Measurements from ENCODE around the gene RPS6KA3.

RPS6KA3 gene

GRCh38 chrX:20284444-20284843, 17.7 kb upstream of the RPS6KA3 start:
- FAIRE-seq: no peak
- no peak for DNase-seq (ENCODE audit: insufficient read length)

GRCh38 chrX:20280938-20281337, 14.2 kb upstream of the RPS6KA3 start:
- FAIRE-seq: no peak
- TF ChIP-seq TAF1 (IDR thresholded peaks at IDR 0.05; ENCODE audit: borderline replicate concordance, low read depth, low read length) (no peak), POLR2A (IDR thresholded peaks at IDR 0.05; ENCODE audit: low read depth, low read length) (no peak), POLR2AphosphoS5 (IDR thresholded peaks at IDR 0.05; ENCODE audit: low read depth, low read length) (no peak)

More at GRCh38 chrX:20284444-20284843, 17.7 kb upstream of the RPS6KA3 start:
- TF ChIP-seq POLR2A (IDR thresholded peaks at IDR 0.05; ENCODE audit: low read depth, low read length) (no peak), TAF1 (IDR thresholded peaks at IDR 0.05; ENCODE audit: borderline replicate concordance, low read depth, low read length) (no peak), POLR2AphosphoS5 (IDR thresholded peaks at IDR 0.05; ENCODE audit: low read depth, low read length) (no peak)

DNA sequence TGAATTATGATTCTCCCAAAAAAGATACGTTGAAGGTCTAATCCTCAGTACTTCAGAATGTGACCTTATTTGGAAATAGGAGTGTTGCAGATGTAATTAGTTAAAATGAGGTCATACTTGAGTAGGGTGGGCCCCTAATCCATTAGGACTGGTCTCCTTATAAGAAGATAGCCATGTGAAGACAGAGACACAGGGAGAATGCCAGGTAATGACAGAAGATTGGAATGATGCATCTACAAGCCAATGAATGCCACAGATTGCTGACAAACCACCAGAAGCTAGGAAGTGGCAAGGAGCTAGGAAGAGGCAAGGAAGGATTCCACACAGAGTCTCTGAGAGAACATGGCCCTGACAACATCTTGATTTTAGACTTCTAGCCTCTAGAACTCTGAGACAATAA, 7.4 kb upstream of the RPS6KA3 start:
- TF ChIP-seq TAF1 (IDR thresholded peaks at IDR 0.05; ENCODE audit: borderline replicate concordance, low read depth, low read length): no peak
- no peak for TF ChIP-seq POLR2AphosphoS5 (IDR thresholded peaks at IDR 0.05; ENCODE audit: low read depth, low read length)
- no peak for TF ChIP-seq POLR2A (IDR thresholded peaks at IDR 0.05; ENCODE audit: low read depth, low read length)
- FAIRE-seq: no peak
- DNase-seq (ENCODE audit: insufficient read length): no peak

More at GRCh38 chrX:20280938-20281337, 14.2 kb upstream of the RPS6KA3 start:
- no peak for DNase-seq (ENCODE audit: insufficient read length)

- DNase-seq (ENCODE audit: insufficient read length) (no peak), FAIRE-seq (no peak)
- TF ChIP-seq POLR2AphosphoS5 (IDR thresholded peaks at IDR 0.05; ENCODE audit: low read depth, low read length): no peak
Observed at GRCh38 chrX:20271730-20272129, 5.0 kb upstream of the RPS6KA3 start.

GRCh38 chrX:20271186-20271585, 4.5 kb upstream of the RPS6KA3 start:
- FAIRE-seq (no peak), DNase-seq (ENCODE audit: insufficient read length) (no peak)
- TF ChIP-seq TAF1 (IDR thresholded peaks at IDR 0.05; ENCODE audit: borderline replicate concordance, low read depth, low read length): no peak
- no peak for TF ChIP-seq POLR2AphosphoS5 (IDR thresholded peaks at IDR 0.05; ENCODE audit: low read depth, low read length)
- TF ChIP-seq POLR2A (IDR thresholded peaks at IDR 0.05; ENCODE audit: low read depth, low read length): no peak

GRCh38 chrX:20270562-20270890, 3.8 kb upstream of the RPS6KA3 start:
- TF ChIP-seq POLR2AphosphoS5 (IDR thresholded peaks at IDR 0.05; ENCODE audit: low read depth, low read length) (no peak), TAF1 (IDR thresholded peaks at IDR 0.05; ENCODE audit: borderline replicate concordance, low read depth, low read length) (no peak), POLR2A (IDR thresholded peaks at IDR 0.05; ENCODE audit: low read depth, low read length) (no peak)
- DNase-seq (ENCODE audit: insufficient read length): no peak
- FAIRE-seq: no peak

DNA sequence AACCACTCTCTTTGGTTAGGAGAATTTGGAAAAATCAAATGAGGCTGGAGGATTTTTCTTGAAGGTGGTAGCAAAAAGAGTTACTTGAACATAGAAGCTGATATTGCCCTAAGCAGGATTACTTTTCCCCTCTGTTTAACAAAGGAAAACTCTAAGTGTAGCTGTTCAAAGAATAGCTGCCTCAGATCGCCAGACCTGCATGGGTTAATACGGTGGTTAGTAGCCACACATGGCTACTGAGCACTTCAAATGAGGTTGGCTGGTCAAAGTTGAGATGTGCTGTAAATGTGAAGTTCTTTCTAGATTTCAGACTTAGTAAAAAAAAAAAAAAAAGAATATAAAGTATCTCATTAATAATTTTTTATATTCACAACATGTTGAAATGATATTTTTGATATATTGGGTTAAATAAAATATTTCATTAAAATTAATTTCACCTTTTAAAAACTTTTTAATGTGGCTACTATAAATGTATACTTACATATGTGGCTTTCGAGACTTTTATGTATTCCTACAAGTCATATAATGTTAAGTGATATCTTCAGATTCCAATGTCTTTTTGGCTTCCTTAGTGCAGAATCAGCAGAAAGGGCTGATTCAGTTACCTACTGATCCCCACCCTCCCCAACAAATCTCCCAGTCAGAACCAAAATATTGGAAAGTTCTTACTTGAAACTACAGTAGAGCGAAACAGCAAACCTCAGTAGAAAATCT, 3.3 kb upstream of the RPS6KA3 start:
- no peak for FAIRE-seq
- DNase-seq (ENCODE audit: insufficient read length): no peak
- TF ChIP-seq POLR2AphosphoS5 (IDR thresholded peaks at IDR 0.05; ENCODE audit: low read depth, low read length) (no peak), TAF1 (IDR thresholded peaks at IDR 0.05; ENCODE audit: borderline replicate concordance, low read depth, low read length) (no peak), POLR2A (IDR thresholded peaks at IDR 0.05; ENCODE audit: low read depth, low read length) (no peak)

DNA sequence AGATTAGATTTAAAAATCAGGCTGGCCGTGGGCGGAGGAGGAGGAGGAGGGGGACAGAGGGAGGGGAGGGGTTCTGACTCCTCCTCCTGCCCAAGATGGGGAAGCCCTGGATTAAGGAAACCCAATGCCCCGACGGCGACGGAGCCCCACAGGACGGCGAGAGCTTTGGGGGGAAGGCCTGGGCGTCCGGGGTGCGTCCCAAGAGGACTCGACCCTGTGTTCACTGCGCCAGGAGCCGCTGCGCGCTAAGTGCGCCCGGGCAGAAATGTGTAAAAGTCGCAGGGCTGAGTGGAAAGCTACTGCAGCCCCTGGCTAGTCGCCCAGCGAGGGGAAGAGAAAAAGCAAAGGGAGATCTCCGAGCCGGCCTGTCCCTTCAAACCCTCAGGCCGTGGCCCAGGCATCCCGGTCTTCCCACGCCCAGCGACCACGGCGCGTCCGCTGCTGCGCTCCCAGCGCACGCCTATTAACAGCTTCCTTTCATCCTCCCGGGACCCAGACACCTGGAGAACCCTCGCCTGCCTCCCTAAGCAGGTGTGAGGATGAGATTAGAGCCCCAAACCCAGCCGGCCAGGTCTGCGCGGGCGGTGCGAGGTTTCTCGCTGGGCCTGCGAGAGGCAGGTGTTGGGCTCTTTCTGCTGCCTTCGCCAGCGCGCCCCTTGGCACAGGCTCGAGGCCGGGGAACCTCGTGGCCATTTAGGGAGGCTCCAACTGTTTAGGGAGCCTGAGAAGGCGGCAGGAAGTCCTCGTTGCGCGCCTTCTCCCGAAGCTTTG, 1.4 kb upstream of the RPS6KA3 start:
- TF ChIP-seq POLR2AphosphoS5 (IDR thresholded peaks at IDR 0.05; ENCODE audit: low read depth, low read length): no peak
- no peak for TF ChIP-seq POLR2A (IDR thresholded peaks at IDR 0.05; ENCODE audit: low read depth, low read length)
- no peak for TF ChIP-seq TAF1 (IDR thresholded peaks at IDR 0.05; ENCODE audit: borderline replicate concordance, low read depth, low read length)
- DNase-seq (ENCODE audit: insufficient read length) (peak; percentile 24), FAIRE-seq (no peak)

DNA sequence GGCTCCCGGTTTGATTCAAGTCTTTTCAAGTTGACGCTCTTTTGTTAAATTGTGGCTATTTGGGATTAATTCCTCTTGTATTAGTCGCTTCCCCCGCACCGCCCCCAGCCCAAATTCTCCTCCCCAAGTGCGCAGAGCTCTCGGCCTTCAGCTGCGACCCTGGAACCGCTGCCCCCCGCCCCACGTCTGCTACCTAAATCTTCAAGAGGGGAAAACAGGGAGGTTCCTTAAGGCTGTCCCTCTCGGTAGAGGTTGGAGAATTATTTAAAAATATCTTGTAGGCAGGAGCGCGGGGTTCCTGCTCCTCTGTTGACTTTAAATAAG, 860 bp upstream of the RPS6KA3 start:
- TF ChIP-seq POLR2AphosphoS5 (IDR thresholded peaks at IDR 0.05; ENCODE audit: low read depth, low read length): no peak
- TF ChIP-seq TAF1 (IDR thresholded peaks at IDR 0.05; ENCODE audit: borderline replicate concordance, low read depth, low read length): no peak
- no peak for TF ChIP-seq POLR2A (IDR thresholded peaks at IDR 0.05; ENCODE audit: low read depth, low read length)
- DNase-seq (ENCODE audit: insufficient read length) (no peak), FAIRE-seq (no peak)

DNA sequence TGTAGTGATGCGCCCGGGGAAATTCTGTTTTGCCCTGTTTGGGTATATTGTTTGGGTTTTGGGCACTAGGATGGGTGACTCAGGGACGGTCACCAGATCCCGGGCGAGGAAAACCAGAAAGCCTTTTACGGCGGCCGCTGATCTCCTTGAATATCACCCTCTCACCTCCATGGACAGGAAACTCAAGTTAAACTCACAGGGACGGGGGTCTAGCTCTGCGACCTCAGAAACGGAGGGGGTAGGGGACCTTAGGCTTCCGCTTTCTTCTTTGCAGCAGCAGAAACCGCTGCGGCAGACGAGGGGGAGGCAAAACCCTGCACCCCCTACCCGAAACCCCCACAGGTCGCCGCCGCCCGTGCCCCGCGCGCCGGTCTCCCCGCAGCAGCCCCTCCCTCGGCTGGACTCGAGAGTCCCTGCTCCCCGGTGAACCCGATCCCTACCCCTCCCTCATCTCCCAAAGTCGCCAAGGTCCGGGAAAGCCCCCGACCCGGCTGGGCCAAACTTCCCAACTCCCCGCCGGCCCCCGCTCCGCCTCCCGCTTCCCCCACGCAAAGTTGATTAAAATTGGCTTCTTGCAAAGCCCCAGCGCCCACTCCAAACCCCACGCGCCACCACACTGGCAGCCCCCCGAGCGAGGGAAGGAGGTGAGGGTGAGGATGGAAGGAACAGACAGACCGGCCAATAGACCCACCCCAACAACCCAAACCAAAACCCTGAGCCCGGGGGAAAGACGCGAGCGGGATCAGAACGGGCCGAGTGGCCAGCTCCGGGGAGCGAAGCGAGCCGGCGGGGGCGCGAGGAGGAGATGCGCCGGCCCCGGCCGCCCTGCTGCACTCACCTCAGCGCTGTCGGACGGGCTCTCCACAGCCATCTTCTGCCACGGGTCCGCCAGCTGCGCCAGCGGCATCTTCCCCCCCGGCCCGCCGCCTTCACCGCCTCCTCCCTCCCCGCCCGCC, 705 bp downstream of the RPS6KA3 start:
- TF ChIP-seq POLR2AphosphoS5 (IDR thresholded peaks at IDR 0.05; ENCODE audit: low read depth, low read length) (no peak), TAF1 (IDR thresholded peaks at IDR 0.05; ENCODE audit: borderline replicate concordance, low read depth, low read length) (no peak), POLR2A (IDR thresholded peaks at IDR 0.05; ENCODE audit: low read depth, low read length) (no peak)
- DNase-seq (ENCODE audit: insufficient read length) (peak; percentile 8), FAIRE-seq (peak; percentile 24)

DNA sequence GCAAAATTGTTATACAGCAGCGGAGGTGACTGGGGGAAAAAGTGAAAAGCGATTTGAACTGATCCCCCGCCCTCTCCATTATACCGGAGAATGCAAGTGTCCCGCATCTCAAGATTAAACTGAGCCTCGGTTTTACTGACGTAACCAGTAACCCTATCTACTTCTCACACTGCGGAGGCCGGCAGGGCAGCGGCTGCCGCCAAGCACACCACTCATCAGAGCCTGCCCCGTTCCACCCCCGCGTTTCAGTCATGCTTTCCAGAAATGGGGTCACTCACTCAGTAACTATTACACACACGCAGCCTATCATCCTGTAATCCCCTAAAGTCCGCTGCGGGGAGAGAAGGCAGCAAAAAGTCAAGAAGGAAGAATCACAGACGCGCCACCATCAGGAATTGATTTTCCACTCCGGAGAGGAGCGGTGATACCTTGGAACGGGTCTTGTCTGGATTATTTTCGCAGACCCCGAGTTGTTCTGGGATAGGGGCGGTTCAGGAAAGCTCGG, 1.4 kb downstream of the RPS6KA3 start:
- DNase-seq (ENCODE audit: insufficient read length): peak; percentile 5
- FAIRE-seq: peak; percentile 77

More for the DNA sequence above, 1.4 kb downstream of the RPS6KA3 start:
- TF ChIP-seq POLR2A (IDR thresholded peaks at IDR 0.05; ENCODE audit: low read depth, low read length) (peak; percentile 61), TAF1 (IDR thresholded peaks at IDR 0.05; ENCODE audit: borderline replicate concordance, low read depth, low read length) (peak; percentile 44; the same call in 1 of the 2 replicates), POLR2AphosphoS5 (IDR thresholded peaks at IDR 0.05; ENCODE audit: low read depth, low read length) (peak; percentile 66; the same call in 1 of the 2 replicates)
